Glomerular endothelial cell (primary cell): ENCODE data around the gene ITGB5. TPM values are rescaled to one million over a fixed set of nuclear protein-coding genes. Genes with fewer than 3 reads are reported as not detected.
"Not testable (repeated sequence)": the region's sequence is repeated elsewhere in the genome, so short reads cannot be mapped to it uniquely, and the experiment has no call there.

ENCODE experiments used
- DNase-seq: peaks from one replicate; pipeline ENCODE4 v3.0.0-alpha.2; 2011; ENCODE audit warnings: low read depth, low spot score; ENCODE audit errors: extremely low read depth
- total RNA-seq: library from RNA; depleted of rRNA; stranded (reverse); fragments of >200 nt; gene quantifications from 2 replicates; pipeline ENCODE4 v1.2.3, GENCODE V29; 2015

The ITGB5 gene
- total RNA-seq, 1 donor from 2014 or later, result 174 TPM

GRCh38 chr3:124759666-124760401 lies 127.3 kb downstream of the ITGB5 start:
- no peak for DNase-seq

DNA sequence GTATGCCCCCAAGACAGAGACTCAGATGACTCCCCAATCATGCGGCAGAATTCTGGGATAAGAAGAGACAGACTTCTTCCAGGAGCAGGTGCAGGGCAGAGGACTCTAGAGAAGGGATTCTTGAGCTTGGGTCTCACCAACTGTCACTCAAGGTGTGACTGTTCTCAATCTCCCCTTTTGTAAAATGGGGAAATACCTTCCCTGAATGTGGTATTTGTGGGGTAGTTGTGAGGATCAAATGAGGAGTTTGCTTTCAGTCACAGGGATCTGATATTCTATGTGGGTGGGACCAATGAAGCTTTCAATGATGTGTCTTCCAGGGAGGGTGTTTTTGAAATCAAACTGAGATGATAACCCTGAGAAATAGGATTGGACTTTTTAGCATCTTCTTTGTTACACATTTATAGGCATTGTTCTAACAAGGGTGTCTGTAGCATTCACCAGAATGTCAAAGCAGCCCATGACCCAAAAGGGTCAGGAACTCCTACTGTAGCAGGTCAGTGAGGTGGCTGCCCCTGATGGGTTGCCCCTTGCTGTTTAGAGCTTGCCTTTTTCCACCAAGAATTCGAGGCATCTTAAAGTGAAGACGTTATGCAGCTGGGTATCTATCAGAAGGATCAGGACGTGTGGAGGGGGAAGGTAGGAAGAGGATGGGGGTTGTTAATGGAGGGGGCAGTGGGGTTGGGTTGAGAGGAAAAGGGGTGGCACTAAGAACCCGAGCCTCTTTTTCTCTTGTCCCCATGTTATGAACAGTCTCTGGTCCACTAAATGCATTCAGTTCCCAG lies 128.1 kb downstream of the ITGB5 start:
- no peak for DNase-seq

DNA sequence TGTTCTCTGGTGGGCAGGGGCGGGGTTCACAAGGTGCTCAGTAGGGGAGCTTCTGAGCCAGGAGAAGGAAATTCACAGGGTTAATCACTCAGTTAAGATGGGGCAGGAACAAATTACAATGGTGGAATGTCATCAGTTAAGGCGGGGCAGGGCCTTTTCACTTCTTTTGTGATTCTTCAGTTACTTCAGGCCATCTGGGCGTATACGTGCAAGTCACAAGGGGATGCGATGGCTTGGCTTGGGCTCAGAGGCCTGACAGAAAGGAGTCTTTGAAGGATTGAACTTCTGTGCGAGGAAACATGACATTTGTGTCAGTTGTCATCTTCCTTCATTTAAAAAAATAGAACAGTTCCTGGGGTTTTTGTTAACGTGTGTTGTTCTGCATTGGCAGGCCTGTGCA lies 129.2 kb downstream of the ITGB5 start:
- DNase-seq, result not testable (repeated sequence)

DNA sequence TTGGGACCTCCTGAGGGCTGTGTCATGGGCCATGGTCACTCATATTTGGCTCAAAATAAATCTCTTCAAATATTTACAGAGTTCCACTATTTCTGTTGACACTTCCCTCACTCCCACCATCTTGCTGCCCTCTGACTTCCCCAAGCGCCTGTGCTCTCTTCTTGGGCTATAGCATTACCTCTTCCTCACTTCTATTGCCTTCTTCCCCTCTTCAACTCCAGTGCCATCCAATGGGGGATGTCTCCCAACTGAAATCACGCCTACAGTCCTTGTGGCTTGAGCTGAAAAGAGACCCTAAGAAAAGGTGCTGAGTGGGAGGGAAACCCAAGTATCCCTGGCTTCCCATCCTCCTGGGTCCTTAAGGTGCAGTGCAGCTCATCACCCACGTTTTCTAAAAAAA lies 135.1 kb downstream of the ITGB5 start:
- DNase-seq, result no peak

DNA sequence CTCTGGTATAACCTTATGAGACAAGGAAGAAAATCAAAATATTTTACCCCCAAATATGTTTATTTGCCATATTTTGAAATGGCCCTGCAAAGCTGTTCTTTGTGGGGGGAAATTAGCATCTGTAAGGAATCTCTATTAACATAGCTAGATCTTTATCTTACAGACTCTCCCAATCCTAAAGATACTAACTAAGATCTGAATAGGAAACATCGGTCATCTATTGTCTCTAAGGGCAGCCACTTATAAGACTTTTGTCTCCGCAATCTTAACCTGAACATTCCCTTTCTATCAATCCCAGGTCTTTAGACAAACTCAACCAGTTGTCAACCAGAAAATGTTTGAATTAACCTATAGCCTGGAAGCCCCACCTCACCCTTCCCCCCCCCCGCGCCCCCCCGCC lies 135.7 kb downstream of the ITGB5 start:
- no peak for DNase-seq

DNA sequence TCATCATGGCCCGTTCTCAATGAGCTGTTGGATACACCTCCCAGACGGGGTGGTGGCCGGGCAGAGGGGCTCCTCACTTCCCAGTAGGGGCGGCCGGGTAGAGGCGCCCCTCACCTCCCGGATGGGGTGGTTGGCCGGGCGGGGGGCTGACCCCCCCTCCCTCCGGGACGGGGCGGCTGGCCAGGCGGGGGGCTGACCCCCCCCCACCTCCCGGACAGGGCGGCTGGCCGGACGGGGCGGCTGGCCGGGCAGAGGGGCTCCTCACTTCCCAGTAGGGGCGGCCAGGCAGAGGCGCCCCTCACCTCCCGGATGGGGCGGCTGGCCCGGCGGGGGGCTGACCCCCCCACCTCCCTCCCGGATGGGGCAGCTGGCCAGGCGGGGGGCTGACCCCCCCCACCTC lies 137.3 kb downstream of the ITGB5 start:
- DNase-seq, result not testable (repeated sequence)

DNA sequence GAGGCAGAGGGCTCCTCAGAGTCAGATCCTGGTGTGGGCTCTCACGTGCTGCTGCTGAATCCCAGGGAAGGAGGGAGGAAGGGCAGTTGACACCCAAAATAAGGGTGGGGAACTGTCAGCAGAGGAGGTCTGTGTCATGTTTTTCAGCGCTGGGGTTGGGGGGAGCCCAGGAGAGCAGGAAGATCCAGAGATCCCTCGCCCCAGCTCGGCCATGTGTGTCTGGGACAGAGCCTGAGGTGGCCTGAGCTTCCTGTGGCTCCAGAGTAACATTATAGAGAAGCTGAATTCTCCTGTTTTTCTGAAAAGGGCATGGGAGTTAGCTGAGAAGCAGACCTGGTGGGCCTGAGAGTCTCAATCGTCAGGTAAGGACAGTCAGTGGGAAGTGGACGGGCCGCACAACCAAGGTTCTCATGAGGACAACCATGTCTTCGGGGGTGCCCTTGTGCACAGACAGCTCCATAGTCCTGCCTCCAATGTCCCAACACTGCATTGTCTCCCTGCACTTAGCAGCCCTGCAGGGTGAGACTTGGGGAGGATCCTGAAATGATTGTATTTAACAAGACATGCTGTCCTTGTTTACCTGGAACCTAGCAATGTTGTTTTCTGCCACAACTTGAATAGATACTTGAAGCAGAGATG lies 138.5 kb downstream of the ITGB5 start:
- no peak for DNase-seq

- DNase-seq, result no peak
Measured at GRCh38 chr3:124747111-124747981, 139.8 kb downstream of the ITGB5 start.

DNA sequence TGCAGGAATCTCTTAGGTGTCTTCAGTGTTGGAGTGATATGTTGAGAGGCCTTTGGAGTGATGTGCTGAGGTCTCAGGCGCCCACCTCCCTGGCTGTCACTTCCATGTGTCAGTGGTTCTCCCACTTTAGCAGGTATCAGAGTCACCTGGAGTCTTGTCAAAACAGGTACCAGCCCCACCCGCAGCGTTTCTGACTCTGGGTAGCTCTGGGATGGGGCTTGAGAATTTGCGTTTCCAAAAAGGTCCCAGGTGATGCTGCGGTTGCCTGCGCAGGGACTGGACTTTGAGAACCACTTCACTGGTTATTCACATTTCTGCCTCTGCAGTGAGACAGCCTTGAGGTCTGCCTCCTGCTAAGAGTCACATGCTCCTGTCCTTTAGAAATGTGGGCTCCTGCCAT lies 141.4 kb downstream of the ITGB5 start:
- DNase-seq, result no peak

- no peak for DNase-seq
Measured at GRCh38 chr3:124741027-124741426, 146.1 kb downstream of the ITGB5 start.

DNA sequence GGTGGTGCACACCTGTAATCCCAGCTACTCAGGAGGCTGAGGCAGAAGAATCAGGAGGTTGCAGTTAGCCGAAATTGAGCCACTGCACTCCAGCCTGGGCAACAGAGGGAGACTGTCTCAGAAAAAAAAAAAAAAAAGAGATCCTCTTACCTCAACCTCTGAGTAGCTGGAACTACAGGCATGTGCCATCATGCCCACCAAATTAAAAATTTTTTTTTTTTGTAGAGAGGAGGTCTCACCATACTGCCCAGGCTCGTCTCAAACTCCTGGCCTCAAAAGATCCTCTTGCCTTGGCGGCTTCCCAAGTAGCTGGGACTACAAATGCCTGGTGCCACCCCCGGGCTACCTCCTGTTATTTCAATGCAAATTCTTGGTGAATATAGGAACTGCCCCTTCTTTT lies 155.4 kb downstream of the ITGB5 start:
- DNase-seq, result no peak

DNA sequence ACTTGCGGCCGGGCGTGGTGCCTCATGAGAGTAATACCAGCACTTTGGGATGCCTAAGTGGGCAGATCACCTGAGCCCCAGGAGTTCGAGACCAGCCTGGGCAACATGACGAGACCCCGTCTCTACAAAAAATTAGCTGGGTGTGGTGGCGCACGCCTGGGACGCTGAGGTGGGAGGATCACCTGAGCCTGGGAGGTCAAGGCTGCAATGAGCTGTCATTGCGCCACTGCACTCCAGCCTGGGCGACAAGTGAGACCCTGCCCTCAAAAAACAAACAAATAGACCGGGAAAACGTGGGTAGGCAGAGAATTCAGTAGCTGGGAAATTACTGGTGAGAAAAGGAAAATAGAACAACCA lies 156.2 kb downstream of the ITGB5 start:
- DNase-seq, result no peak

GRCh38 chr3:124730129-124730940 lies 156.8 kb downstream of the ITGB5 start, which contains the start of gene UMPS:
Gene UMPS, plus strand, starts transcription at chr3:124730452. Its CDS starts 20 bp downstream, at chr3:124730472.
- DNase-seq, result peak; percentile 16

DNA sequence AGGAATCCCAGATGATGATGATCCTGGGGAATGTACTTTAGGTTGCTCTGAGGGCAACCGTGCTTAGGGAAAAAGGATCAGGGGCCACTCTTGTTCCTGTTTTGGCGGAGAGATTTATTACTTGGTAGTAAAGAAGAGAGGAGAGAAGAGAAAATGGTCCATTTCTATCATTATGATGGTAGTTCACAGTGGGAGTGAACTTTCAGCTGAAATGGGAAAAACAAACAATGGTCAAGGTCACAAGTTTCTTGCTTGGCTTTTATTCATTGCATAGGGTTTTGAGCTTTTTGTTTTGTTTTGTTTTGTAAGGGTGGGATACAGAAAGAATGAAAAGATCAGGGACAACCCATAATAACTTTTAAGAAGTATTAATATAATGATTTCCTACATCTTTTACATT lies 164.6 kb downstream of the ITGB5 start:
- no peak for DNase-seq

DNA sequence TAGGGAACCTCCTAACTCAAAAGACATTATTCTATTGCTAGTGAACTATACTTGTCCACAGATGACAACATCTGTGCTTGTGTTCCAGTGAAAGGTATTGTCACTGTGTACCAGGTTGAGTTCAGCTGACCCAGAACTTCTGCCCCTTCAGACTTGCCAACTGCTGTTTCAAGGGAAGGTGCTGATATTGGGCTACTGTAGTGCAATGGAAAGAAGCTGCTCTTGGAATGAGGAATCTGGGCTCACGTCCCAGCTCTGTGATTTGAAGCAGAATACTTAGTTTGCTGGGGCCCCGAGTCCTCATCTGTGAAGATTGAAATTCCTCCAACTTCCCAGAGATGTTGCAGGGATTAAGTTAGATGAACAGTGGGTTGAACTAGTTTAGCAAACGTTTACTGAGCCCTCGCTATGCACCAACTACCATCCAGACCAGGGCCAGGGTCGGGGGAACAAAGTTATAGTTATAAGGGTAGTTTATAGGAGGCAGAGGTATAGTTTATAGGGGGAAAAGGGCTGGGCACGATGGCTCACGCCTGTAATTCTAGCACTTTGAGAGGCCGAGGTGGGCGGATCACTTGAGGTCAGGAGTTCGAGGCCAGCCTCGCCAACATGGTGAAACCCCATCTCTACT lies 172.8 kb downstream of the ITGB5 start:
- DNase-seq, result no peak
